ENCODE measurements around the gene BOK. TPM values are rescaled to one million over a fixed set of nuclear protein-coding genes. Genes with fewer than 3 reads are reported as not detected.

The BOK gene
- total RNA-seq, 1 experiment from 2014 or later = 41.5 TPM

DNA sequence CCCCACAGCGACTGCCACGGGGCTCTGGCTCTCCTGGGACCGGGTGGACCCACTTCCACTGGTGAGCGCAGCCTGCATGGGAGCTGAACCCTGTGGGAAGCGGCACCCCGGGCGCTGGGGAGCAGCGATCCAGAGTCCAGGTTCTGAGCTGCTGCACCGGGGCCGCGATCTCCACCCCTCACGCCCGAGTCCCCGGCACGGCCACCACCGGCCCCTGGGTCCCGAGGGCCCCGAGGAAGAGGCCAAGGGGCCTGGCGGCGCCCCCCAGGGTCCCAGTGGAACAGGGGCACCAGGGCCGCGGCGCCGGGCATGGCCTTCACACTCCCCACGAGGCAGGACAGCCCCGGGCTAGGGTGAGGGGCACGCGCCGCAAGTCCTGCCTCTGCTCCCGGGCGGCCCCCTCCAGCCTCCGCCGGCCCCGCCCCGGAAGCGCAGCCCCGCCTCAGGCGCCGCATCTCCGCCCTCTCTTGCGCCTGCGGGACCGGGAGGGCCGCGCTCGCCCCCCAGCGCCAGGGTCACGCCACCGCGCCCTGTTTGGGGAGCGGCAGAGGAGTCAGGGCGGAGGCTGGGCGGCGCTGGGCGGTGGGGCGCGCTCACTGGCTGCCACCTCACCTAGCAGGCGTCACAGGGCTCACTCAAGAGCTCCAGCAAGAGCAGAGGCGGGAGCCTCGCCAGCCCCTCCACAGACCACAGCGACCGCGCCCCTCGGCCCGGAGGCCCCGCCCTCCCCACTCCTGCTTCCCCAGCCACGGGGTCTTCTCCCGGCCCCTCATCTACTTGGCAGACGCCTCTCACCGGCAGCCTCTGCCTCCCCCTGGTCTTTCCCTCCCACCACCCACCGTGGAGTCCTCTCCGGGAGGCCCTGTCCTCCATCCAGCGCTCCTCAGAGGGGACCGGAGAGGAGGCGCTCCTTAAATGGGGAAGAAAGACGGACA is 51.6 kb downstream of the BOK start:
- no peaks in the 10 kb centered on the region for H4K20me1 ChIP-seq (ENCODE audit: insufficient read depth)
- no peaks in the 10 kb centered on the region for H3K9me2 ChIP-seq (ENCODE audit: insufficient read depth)
- RAD21 ChIA-PET (ENCODE audit: low non-redundant PET in 1 of 2, low total read pairs in 2 of 2, uncharacterized antibody in 2 of 2, unreplicated experiment in 2 of 2) = no interaction called here
- BruUV-seq (replicated peaks) = no TSS peak
- no peak overlapping the region for H2AFZ ChIP-seq (ENCODE audit: low read depth, low read length, poor library complexity, severe bottlenecking)
- TF ChIP-seq, protein P1, sequence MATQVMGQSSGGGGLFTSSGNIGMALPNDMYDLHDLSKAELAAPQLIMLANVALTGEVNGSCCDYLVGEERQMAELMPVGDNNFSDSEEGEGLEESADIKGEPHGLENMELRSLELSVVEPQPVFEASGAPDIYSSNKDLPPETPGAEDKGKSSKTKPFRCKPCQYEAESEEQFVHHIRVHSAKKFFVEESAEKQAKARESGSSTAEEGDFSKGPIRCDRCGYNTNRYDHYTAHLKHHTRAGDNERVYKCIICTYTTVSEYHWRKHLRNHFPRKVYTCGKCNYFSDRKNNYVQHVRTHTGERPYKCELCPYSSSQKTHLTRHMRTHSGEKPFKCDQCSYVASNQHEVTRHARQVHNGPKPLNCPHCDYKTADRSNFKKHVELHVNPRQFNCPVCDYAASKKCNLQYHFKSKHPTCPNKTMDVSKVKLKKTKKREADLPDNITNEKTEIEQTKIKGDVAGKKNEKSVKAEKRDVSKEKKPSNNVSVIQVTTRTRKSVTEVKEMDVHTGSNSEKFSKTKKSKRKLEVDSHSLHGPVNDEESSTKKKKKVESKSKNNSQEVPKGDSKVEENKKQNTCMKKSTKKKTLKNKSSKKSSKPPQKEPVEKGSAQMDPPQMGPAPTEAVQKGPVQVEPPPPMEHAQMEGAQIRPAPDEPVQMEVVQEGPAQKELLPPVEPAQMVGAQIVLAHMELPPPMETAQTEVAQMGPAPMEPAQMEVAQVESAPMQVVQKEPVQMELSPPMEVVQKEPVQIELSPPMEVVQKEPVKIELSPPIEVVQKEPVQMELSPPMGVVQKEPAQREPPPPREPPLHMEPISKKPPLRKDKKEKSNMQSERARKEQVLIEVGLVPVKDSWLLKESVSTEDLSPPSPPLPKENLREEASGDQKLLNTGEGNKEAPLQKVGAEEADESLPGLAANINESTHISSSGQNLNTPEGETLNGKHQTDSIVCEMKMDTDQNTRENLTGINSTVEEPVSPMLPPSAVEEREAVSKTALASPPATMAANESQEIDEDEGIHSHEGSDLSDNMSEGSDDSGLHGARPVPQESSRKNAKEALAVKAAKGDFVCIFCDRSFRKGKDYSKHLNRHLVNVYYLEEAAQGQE (IDR thresholded peaks at IDR 0.05; ENCODE audit: low read depth) = no peak
- TF ChIP-seq POLR2AphosphoS5 (IDR thresholded peaks at IDR 0.05; ENCODE audit: low read depth, low read length) (no peak), SP1 (IDR thresholded peaks at IDR 0.05; ENCODE audit: low read depth) (no peak), EGR1 (IDR thresholded peaks at IDR 0.05; ENCODE audit: low read depth) (no peak), TCF7L2 (IDR thresholded peaks at IDR 0.05; ENCODE audit: borderline replicate concordance, extremely low read depth, insufficient read depth, insufficient read length) (no peak), JUND (IDR thresholded peaks at IDR 0.05) (no peak), POLR2A (IDR thresholded peaks at IDR 0.05; ENCODE audit: borderline replicate concordance, extremely low read depth, insufficient read depth, insufficient read length) (no peak), EZH2 (IDR thresholded peaks at IDR 0.05) (no peak), ZNF274 (IDR thresholded peaks at IDR 0.05; ENCODE audit: low read depth, low read length) (no peak), MAX (IDR thresholded peaks at IDR 0.05) (no peak)
- TF ChIP-seq, protein P2, sequence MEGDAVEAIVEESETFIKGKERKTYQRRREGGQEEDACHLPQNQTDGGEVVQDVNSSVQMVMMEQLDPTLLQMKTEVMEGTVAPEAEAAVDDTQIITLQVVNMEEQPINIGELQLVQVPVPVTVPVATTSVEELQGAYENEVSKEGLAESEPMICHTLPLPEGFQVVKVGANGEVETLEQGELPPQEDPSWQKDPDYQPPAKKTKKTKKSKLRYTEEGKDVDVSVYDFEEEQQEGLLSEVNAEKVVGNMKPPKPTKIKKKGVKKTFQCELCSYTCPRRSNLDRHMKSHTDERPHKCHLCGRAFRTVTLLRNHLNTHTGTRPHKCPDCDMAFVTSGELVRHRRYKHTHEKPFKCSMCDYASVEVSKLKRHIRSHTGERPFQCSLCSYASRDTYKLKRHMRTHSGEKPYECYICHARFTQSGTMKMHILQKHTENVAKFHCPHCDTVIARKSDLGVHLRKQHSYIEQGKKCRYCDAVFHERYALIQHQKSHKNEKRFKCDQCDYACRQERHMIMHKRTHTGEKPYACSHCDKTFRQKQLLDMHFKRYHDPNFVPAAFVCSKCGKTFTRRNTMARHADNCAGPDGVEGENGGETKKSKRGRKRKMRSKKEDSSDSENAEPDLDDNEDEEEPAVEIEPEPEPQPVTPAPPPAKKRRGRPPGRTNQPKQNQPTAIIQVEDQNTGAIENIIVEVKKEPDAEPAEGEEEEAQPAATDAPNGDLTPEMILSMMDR (IDR thresholded peaks at IDR 0.05 in 2 of 3, conservative IDR thresholded peaks at IDR 0.05 in 1 of 3; ENCODE audit: borderline replicate concordance in 1 of 3, insufficient read depth in 1 of 3, low read depth in 2 of 3, low read length in 2 of 3) = no peak
- peaks cover 0 to 11% of the 10 kb centered on the region in 2 experiments; a peak in 2 of 4 replicates for H3K36me3 ChIP-seq (ENCODE audit: control insufficient read depth in 1 of 2, insufficient read depth in 2 of 2, low read length in 2 of 2)
- no peaks in the 10 kb centered on the region for H3K27me3 ChIP-seq (ENCODE audit: insufficient read depth, low read length)
- ATAC-seq = peak; percentile 84
- DNase-seq (ENCODE audit: low read depth, low spot score) = no peak
- no peak overlapping the region for H3K4me2 ChIP-seq (ENCODE audit: low read length)
- H3K9me3 ChIP-seq (ENCODE audit: control insufficient read depth in 1 of 2, insufficient read depth in 1 of 2, low read depth in 1 of 2, low read length in 2 of 2) = no peaks in the 10 kb centered on the region
- no peak overlapping the region for H3K4me3 ChIP-seq (replicated peaks in 1 of 2; ENCODE audit: low read depth in 1 of 2, low read length in 2 of 2)
- POLR2A ChIA-PET = no interaction called here
- peaks cover 61% of the 10 kb centered on the region for H3K79me2 ChIP-seq (ENCODE audit: insufficient read depth, low read length)
- peaks cover 0 to 3% of the 10 kb centered on the region in 2 experiments; a peak in 1 of 4 replicates for H3K4me1 ChIP-seq (ENCODE audit: control insufficient read depth in 1 of 2, insufficient read depth in 2 of 2, low read length in 2 of 2)
- H3K9ac ChIP-seq (ENCODE audit: low read length) = no peak overlapping the region
- CTCF ChIA-PET = no interaction called here
- intact Hi-C loops (cut with micrococcal nuclease) = no loop called here
- no peak overlapping the region for H3K27ac ChIP-seq (ENCODE audit: low read depth, low read length)

Data from HCT116 (cell line).